ENCODE measurements around the gene MAGI1. TPM values are rescaled to one million over a fixed set of nuclear protein-coding genes. Genes with fewer than 3 reads are reported as not detected.

Gene MAGI1
- total and polyA plus RNA-seq, 12 donors, result 5.7 to 58.2 (median 37.7) TPM

GRCh38 chr3:65905771-65906170 lies 132.9 kb downstream of the MAGI1 start:
- DNase-seq (no peak), ATAC-seq (no peak)
- no peak for TF ChIP-seq CTCF (IDR thresholded peaks at IDR 0.05)
- no peaks in the 10 kb centered on the region for H3K36me3 ChIP-seq
- H3K4me3 ChIP-seq, result no peak overlapping the region
- 85 to 87% methylated on average over 2 of the region's 2 CpGs for WGBS, 2 donors
- no peaks in the 10 kb centered on the region for H3K9me3 ChIP-seq
- intact Hi-C loops (cut with DNase I), result loop anchor here in 3 of 10 donors (10.0 kb wide), 2 partner anchors 111 to 121 kb away; no protein-coding TSS in a partner anchor
- no peak overlapping the region for H3K27ac ChIP-seq
- H3K4me1 ChIP-seq, result peaks cover 0 to 38% (median 18%) of the 10 kb centered on the region in 9 donors
- no peaks in the 10 kb centered on the region for H3K27me3 ChIP-seq

- TF ChIP-seq CTCF (IDR thresholded peaks at IDR 0.05), result no peak
- DNase-seq (no peak), ATAC-seq (no peak)
- no peaks in the 10 kb centered on the region for H3K27me3 ChIP-seq
- no peaks in the 10 kb centered on the region for H3K36me3 ChIP-seq
- no peaks in the 10 kb centered on the region for H3K9me3 ChIP-seq
- no peak overlapping the region for H3K27ac ChIP-seq
- no peak overlapping the region for H3K4me3 ChIP-seq
- intact Hi-C loops (cut with DNase I), result loop anchor here in 3 of 10 donors (10.0 kb wide), 2 partner anchors 109 to 119 kb away; no protein-coding TSS in a partner anchor
- H3K4me1 ChIP-seq, result peaks cover 0 to 52% (median 24%) of the 10 kb centered on the region in 9 donors
Observed at GRCh38 chr3:65904016-65904415, 134.7 kb downstream of the MAGI1 start.

GRCh38 chr3:65902304-65902793 lies 136.4 kb downstream of the MAGI1 start:
- H3K9me3 ChIP-seq, result no peaks in the 10 kb centered on the region
- peaks cover 0 to 55% (median 17%) of the 10 kb centered on the region in 9 donors for H3K4me1 ChIP-seq
- intact Hi-C loops (cut with DNase I), result loop anchor here in 3 of 10 donors (10.0 kb wide), 2 partner anchors 108 to 118 kb away; no protein-coding TSS in a partner anchor
- no peak for TF ChIP-seq CTCF (IDR thresholded peaks at IDR 0.05)
- H3K27ac ChIP-seq, result no peak overlapping the region
- no peak overlapping the region for H3K4me3 ChIP-seq
- no peaks in the 10 kb centered on the region for H3K36me3 ChIP-seq
- 58 to 59% methylated on average over 8 of the region's 8 CpGs for WGBS, 2 donors
- H3K27me3 ChIP-seq, result no peaks in the 10 kb centered on the region
- ATAC-seq (no peak), DNase-seq (no peak)

GRCh38 chr3:65901226-65901625 lies 137.5 kb downstream of the MAGI1 start:
- Histone ChIP-seq H3K4me3 (no peak overlapping the region), H3K27ac (no peak overlapping the region)
- 41 to 43% methylated on average over 7 of the region's 7 CpGs for WGBS, 2 donors

More at GRCh38 chr3:65901226-65901625, 137.5 kb downstream of the MAGI1 start:
- no peaks in the 10 kb centered on the region for H3K9me3 ChIP-seq
- ATAC-seq, result no peak
- H3K27me3 ChIP-seq, result no peaks in the 10 kb centered on the region
- H3K4me1 ChIP-seq, result peaks cover 0 to 45% (median 17%) of the 10 kb centered on the region in 9 donors
- no peak for DNase-seq
- TF ChIP-seq CTCF (IDR thresholded peaks at IDR 0.05), result no peak
- intact Hi-C loops (cut with DNase I), result loop anchor here in 3 of 10 donors (10.0 kb wide), 2 partner anchors 106 to 116 kb away; no protein-coding TSS in a partner anchor
- no peaks in the 10 kb centered on the region for H3K36me3 ChIP-seq
